Naive thymus-derived CD4-positive, alpha-beta T cell (primary cell): Measurements from ENCODE around the gene DDX42. TPM values are rescaled to one million over a fixed set of nuclear protein-coding genes. Genes with fewer than 3 reads are reported as not detected.

Experiments used
- ATAC-seq: fragments of 150-1000 bp; cut with Tn5 transposase; 2 replicates; pipeline ENCODE4 v1.10.0; 2021; ENCODE audit warnings: mild to moderate bottlenecking, moderate library complexity
- CTCF ChIA-PET: fragments of 350-600 bp; sonication (Branson Sonifier 250); formaldehyde crosslinking; loops from one replicate; lab custom pipeline; 2021; ENCODE audit warnings: antibody characterized with exemption; lab: Charles Lee
- POLR2A ChIA-PET: fragments of 350-600 bp; sonication (Branson Sonifier 250); formaldehyde crosslinking; loops from one replicate; lab custom pipeline; 2021; ENCODE audit warnings: antibody characterized with exemption, inconsistent platforms; lab: Charles Lee
- DNase-seq, 9 donors: peaks; one replicate each; pipeline versions ENCODE4 v3.0.0 to v3.0.0-alpha.2; 2020 to 2022; ENCODE audit warnings: mixed read lengths in 1 of 9
- H3K27ac ChIP-seq: one replicate; pipeline ENCODE4 v1.7.0; 2013; ENCODE audit warnings: mild to moderate bottlenecking, low read depth, low read length, moderate library complexity
- H3K27me3 ChIP-seq, 2 donors: one replicate each; pipeline ENCODE4 v1.7.0; 2013; ENCODE audit warnings: low read length in 2 of 2, mild to moderate bottlenecking in 2 of 2, moderate library complexity in 2 of 2; ENCODE audit not compliant: control insufficient read depth in 2 of 2, insufficient read depth in 2 of 2
- H3K36me3 ChIP-seq, 3 experiments: 1 replicate in 2 of 3; 2 replicates in 1 of 3; pipeline ENCODE4 v1.7.0; 2013; ENCODE audit warnings: low read length in 3 of 3, mild to moderate bottlenecking in 3 of 3, moderate library complexity in 1 of 3; ENCODE audit not compliant: insufficient read depth in 3 of 3, control insufficient read depth in 2 of 3
- H3K4me1 ChIP-seq, 2 donors: one replicate each; pipeline ENCODE4 v1.7.0; 2013; ENCODE audit warnings: low read length in 2 of 2, mild to moderate bottlenecking in 2 of 2, moderate library complexity in 1 of 2; ENCODE audit not compliant: control insufficient read depth in 2 of 2, insufficient read depth in 2 of 2
- H3K4me3 ChIP-seq: 2 replicates; pipeline ENCODE4 v1.7.0; 2013; ENCODE audit warnings: mild to moderate bottlenecking, low read length
- H3K9me3 ChIP-seq, 3 experiments: 1 replicate in 2 of 3; 2 replicates in 1 of 3; pipeline ENCODE4 v1.7.0; 2013; ENCODE audit warnings: low read length in 3 of 3; ENCODE audit not compliant: control insufficient read depth in 2 of 3
- H3K27ac Mint-ChIP-seq, 9 donors: one replicate each; pipeline ENCODE4 v1.8.0; 2020 to 2022; ENCODE audit warnings: mixed read lengths in 9 of 9, mild to moderate bottlenecking in 8 of 9, moderate library complexity in 5 of 9, inconsistent platforms in 2 of 9
- H3K27me3 Mint-ChIP-seq, 5 donors: one replicate each; pipeline ENCODE4 v1.8.0; 2021 to 2022; ENCODE audit warnings: mixed read lengths in 5 of 5, mild to moderate bottlenecking in 1 of 5
- H3K36me3 Mint-ChIP-seq, 5 donors: one replicate each; pipeline ENCODE4 v1.8.0; 2020 to 2022; ENCODE audit warnings: mixed read lengths in 5 of 5, mild to moderate bottlenecking in 3 of 5, inconsistent platforms in 1 of 5
- H3K4me1 Mint-ChIP-seq, 7 donors: one replicate each; pipeline ENCODE4 v1.8.0; 2020 to 2022; ENCODE audit warnings: mixed read lengths in 7 of 7, mild to moderate bottlenecking in 3 of 7, inconsistent platforms in 1 of 7
- H3K4me3 Mint-ChIP-seq, 10 donors: one replicate each; pipeline ENCODE4 v1.8.0; 2020 to 2022; ENCODE audit warnings: mild to moderate bottlenecking in 10 of 10, mixed read lengths in 10 of 10, moderate library complexity in 6 of 10, inconsistent platforms in 2 of 10
- H3K9me3 Mint-ChIP-seq, 11 donors: one replicate each; pipeline ENCODE4 v1.8.0; 2020 to 2022; ENCODE audit warnings: mixed read lengths in 11 of 11, mild to moderate bottlenecking in 4 of 11, inconsistent platforms in 1 of 11, moderate library complexity in 1 of 11
- intact Hi-C, 2 donors: fragments of 100-400 bp; cut with micrococcal nuclease; formaldehyde crosslinking; loops; one replicate each; pipeline ENCODE4 v1.15.1; 2023
- polyA plus RNA-seq, 2 donors: library from polyadenylated mRNA; unstranded; fragments of 300-500 nt; fragmentation: Illumina TruSeq; gene quantifications; one replicate each; pipeline ENCODE4 v1.2.3, GENCODE V29; 2021
- total RNA-seq, 6 experiments: library from RNA in 5 of 6; stranded (reverse) in 5 of 6; gene quantifications; 1 replicate in 5 of 6; 2 replicates in 1 of 6; pipeline ENCODE4 v1.2.3 and lab custom pipeline; 2021 to 2026

DDX42 gene
- total and polyA plus RNA-seq, 7 experiments from 2014 or later = 11.8 to 192 (median 117) TPM

- no peak for ATAC-seq
- Mint-ChIP-seq H3K27me3 (no peaks in the 10 kb centered on the region), H3K27ac (peak overlapping the region in 3 of 9 donors; percentile 1 to 49 (median 48)), H3K9me3 (no peaks in the 10 kb centered on the region), H3K36me3 (peaks cover 0 to 39% (median 17%) of the 10 kb centered on the region in 5 donors), H3K4me3 (no peak overlapping the region), H3K4me1 (peaks cover 7 to 29% (median 21%) of the 10 kb centered on the region in 7 donors)
- DNase-seq = no peak
- intact Hi-C loops = no loop called here
- CTCF ChIA-PET = interaction anchor here (0.8 kb wide), 1 partner anchor 52 kb away, joined by 3 read pairs; no protein-coding TSS in a partner anchor
- Histone ChIP-seq H3K27me3 (no peaks in the 10 kb centered on the region), H3K27ac (no peak overlapping the region), H3K4me1 (no peaks in the 10 kb centered on the region), H3K4me3 (no peak overlapping the region), H3K9me3 (no peaks in the 10 kb centered on the region), H3K36me3 (peaks cover 9 to 62% (median 18%) of the 10 kb centered on the region in 3 experiments)
- POLR2A ChIA-PET = interaction anchor here (0.6 to 1.6 kb wide), 6 partner anchors 13 to 101 kb away, joined by 3 to 6 read pairs (median 4); no protein-coding TSS in a partner anchor
These were observed 11.6 kb upstream of the DDX42 start for GRCh38 chr17:63762161-63763078.

GRCh38 chr17:63764716-63765115 is 9.3 kb upstream of the DDX42 start:
- Histone ChIP-seq H3K9me3 (no peaks in the 10 kb centered on the region), H3K27ac (no peak overlapping the region), H3K4me1 (no peaks in the 10 kb centered on the region), H3K27me3 (no peaks in the 10 kb centered on the region), H3K36me3 (peaks cover 9 to 56% (median 18%) of the 10 kb centered on the region in 3 experiments), H3K4me3 (no peak overlapping the region)
- Mint-ChIP-seq H3K27ac (no peak overlapping the region), H3K4me1 (peaks cover 10 to 49% (median 37%) of the 10 kb centered on the region in 7 donors), H3K36me3 (peaks cover 0 to 30% (median 17%) of the 10 kb centered on the region in 5 donors), H3K27me3 (no peaks in the 10 kb centered on the region), H3K9me3 (no peaks in the 10 kb centered on the region), H3K4me3 (no peak overlapping the region)
- ChIA-PET CTCF (no interaction called here), POLR2A (interaction anchor here (0.7 to 1.3 kb wide), 3 partner anchors 9 to 101 kb away, joined by 3 to 7 read pairs (median 3); partner anchors contain the start of genes CCDC47 and DDX42)
- ATAC-seq (no peak), DNase-seq (no peak)
- intact Hi-C loops = no loop called here

GRCh38 chr17:63766754-63767153 is 7.2 kb upstream of the DDX42 start:
- Mint-ChIP-seq H3K27me3 (no peaks in the 10 kb centered on the region), H3K27ac (peak overlapping the region in 4 of 9 donors; percentile 28 to 53 (median 30)), H3K4me1 (peaks cover 16 to 67% (median 48%) of the 10 kb centered on the region in 7 donors), H3K4me3 (peak overlapping the region in 1 of 10 donors; percentile 11), H3K36me3 (peaks cover 0 to 24% (median 13%) of the 10 kb centered on the region in 5 donors), H3K9me3 (no peaks in the 10 kb centered on the region)
- peaks cover 9 to 37% (median 13%) of the 10 kb centered on the region in 3 experiments for H3K36me3 ChIP-seq
- ATAC-seq (no peak), DNase-seq (no peak)
- no peak overlapping the region for H3K4me3 ChIP-seq
- CTCF ChIA-PET = no interaction called here
- POLR2A ChIA-PET = interaction anchor here (0.7 to 4.6 kb wide), 5 partner anchors 11 to 70 kb away, joined by 3 to 30 read pairs (median 4); no protein-coding TSS in a partner anchor
- intact Hi-C loops = no loop called here
- H3K4me1 ChIP-seq = peaks cover 0 to 7% of the 10 kb centered on the region in 2 donors
- H3K9me3 ChIP-seq = no peaks in the 10 kb centered on the region
- H3K27ac ChIP-seq = no peak overlapping the region
- H3K27me3 ChIP-seq = no peaks in the 10 kb centered on the region

GRCh38 chr17:63768433-63768832 is 5.5 kb upstream of the DDX42 start:
- H3K9me3 Mint-ChIP-seq = no peaks in the 10 kb centered on the region
- peaks cover 20 to 74% (median 53%) of the 10 kb centered on the region in 7 donors for H3K4me1 Mint-ChIP-seq
- ATAC-seq (no peak), DNase-seq (no peak)
- H3K36me3 ChIP-seq = peaks cover 0 to 25% (median 10%) of the 10 kb centered on the region in 3 experiments
- H3K27me3 Mint-ChIP-seq = peaks cover 0 to under 1% (median 0%) of the 10 kb centered on the region in 5 donors
- peak overlapping the region in 1 of 10 donors; percentile 2 for H3K4me3 Mint-ChIP-seq
- H3K36me3 Mint-ChIP-seq = peaks cover 0 to 25% (median 12%) of the 10 kb centered on the region in 5 donors
- ChIA-PET POLR2A (interaction anchor here (0.7 to 4.6 kb wide), 7 partner anchors 12 to 72 kb away, joined by 3 to 30 read pairs (median 4); no protein-coding TSS in a partner anchor), CTCF (interaction anchor here (0.6 kb wide), 1 partner anchor 160 kb away, joined by 3 read pairs; no protein-coding TSS in a partner anchor)
- intact Hi-C loops = no loop called here
- H3K27ac ChIP-seq = no peak overlapping the region
- no peak overlapping the region for H3K27ac Mint-ChIP-seq
- H3K9me3 ChIP-seq = no peaks in the 10 kb centered on the region
- no peaks in the 10 kb centered on the region for H3K27me3 ChIP-seq
- peaks cover 0 to 13% of the 10 kb centered on the region in 2 donors for H3K4me1 ChIP-seq
- no peak overlapping the region for H3K4me3 ChIP-seq

GRCh38 chr17:63772801-63773271 is 1.1 kb upstream of the DDX42 start:
- Histone ChIP-seq H3K27me3 (no peaks in the 10 kb centered on the region), H3K4me3 (peak overlapping the region; percentile 70), H3K9me3 (no peaks in the 10 kb centered on the region), H3K27ac (peak overlapping the region; percentile 100), H3K36me3 (peaks cover 0 to 12% (median 0%) of the 10 kb centered on the region in 3 experiments), H3K4me1 (peaks cover 21 to 42% of the 10 kb centered on the region in 2 donors)
- Mint-ChIP-seq H3K36me3 (peaks cover 0 to 30% (median 2%) of the 10 kb centered on the region in 5 donors), H3K4me3 (peak overlapping the region; percentile 91 to 99 (median 98)), H3K4me1 (peaks cover 32 to 83% (median 58%) of the 10 kb centered on the region in 7 donors), H3K9me3 (peaks cover 0 to 6% (median 0%) of the 10 kb centered on the region in 11 donors), H3K27me3 (peaks cover 0 to 7% (median 0%) of the 10 kb centered on the region in 5 donors), H3K27ac (peak overlapping the region; percentile 97 to 100 (median 99))
- DNase-seq (no peak), ATAC-seq (no peak)
- POLR2A ChIA-PET = interaction anchor here (0.6 to 6.4 kb wide), 28 partner anchors 8 to 733 kb away, joined by 3 to 117 read pairs (median 8); partner anchors contain the start of genes CEP95, DDX5, LIMD2 and PSMC5
- intact Hi-C loops = loop anchor here (1.0 to 10.0 kb wide), 14 partner anchors 32 to 1284 kb away; partner anchors contain the start of genes FTSJ3 (in 2 of the 2), ICAM2 (in 2 of the 2), MAP3K3 (in 2 of the 2) and PSMC5 (in 2 of the 2)
- CTCF ChIA-PET = interaction anchor here (1.3 to 2.7 kb wide), 4 partner anchors 30 to 75 kb away, joined by 4 to 11 read pairs (median 6); no protein-coding TSS in a partner anchor
